ENCODE data around the gene SPDYE11.
A peak's percentile ranks its signal among the peaks of the same experiment; 100 is the strongest.
"Not testable (repeated sequence)": the region's sequence is repeated elsewhere in the genome, so short reads cannot be mapped to it uniquely, and the experiment has no call there.

SPDYE11 gene, protein sequence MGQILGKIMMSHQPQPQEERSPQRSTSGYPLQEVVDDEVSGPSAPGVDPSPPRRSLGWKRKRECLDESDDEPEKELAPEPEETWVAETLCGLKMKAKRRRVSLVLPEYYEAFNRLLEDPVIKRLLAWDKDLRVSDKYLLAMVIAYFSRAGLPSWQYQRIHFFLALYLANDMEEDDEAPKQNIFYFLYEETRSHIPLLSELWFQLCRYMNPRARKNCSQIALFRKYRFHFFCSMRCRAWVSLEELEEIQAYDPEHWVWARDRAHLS
- 0 reads per million in 3 donors for total RNA-seq

DNA sequence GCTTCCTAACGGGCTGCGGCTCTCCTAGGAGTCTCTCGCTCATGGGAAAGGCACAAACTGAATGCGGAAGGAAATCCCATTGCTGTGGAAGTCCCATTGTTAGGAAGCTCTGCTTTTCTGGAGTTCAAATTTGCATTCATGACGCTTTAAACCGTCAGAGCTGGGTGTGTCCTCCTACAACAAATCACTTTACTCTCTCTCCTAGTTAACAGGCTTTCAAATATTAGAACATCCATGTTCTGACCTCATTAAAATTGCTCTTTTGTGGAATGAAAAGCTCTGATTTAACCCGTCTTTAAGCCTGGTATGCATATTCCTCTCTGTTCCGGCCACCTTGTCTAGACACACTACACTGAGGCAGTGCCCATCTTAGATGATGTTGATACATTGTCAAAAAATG is at the start of gene SPDYE11:
SPDYE11 (minus strand) TSS at position 101 of the 400 bp plus-strand sequence. CDS start 1,800 bp downstream, outside the sequence.
- H3K27me3 ChIP-seq (replicated peaks; ENCODE audit: control insufficient read depth, insufficient read depth, low read length, poor library complexity, severe bottlenecking); H3K9me3 ChIP-seq (ENCODE audit: control insufficient read depth, low read length); H3K4me3 ChIP-seq (ENCODE audit: insufficient read depth, low read depth, low read length, poor library complexity, severe bottlenecking); H3K36me3 ChIP-seq (ENCODE audit: control insufficient read depth, insufficient read depth, low read length); DNase-seq; H3K4me1 ChIP-seq (ENCODE audit: control insufficient read depth, insufficient read depth, low read length, poor library complexity, severe bottlenecking); H3K27ac ChIP-seq (ENCODE audit: insufficient read depth, low read length, poor library complexity, severe bottlenecking): not testable (repeated sequence)

DNA sequence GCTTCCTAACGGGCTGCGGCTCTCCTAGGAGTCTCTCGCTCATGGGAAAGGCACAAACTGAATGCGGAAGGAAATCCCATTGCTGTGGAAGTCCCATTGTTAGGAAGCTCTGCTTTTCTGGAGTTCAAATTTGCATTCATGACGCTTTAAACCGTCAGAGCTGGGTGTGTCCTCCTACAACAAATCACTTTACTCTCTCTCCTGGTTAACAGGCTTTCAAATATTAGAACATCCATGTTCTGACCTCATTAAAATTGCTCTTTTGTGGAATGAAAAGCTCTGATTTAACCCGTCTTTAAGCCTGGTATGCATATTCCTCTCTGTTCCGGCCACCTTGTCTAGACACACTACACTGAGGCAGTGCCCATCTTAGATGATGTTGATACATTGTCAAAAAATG is 28.2 kb upstream of the SPDYE11 start, which contains the start of gene SPDYE9:
SPDYE9 (minus strand) TSS at position 101 of the 400 bp plus-strand sequence. CDS start 1,800 bp downstream, outside the sequence.
- H3K36me3 ChIP-seq (ENCODE audit: control insufficient read depth, insufficient read depth, low read length); H3K27me3 ChIP-seq (replicated peaks; ENCODE audit: control insufficient read depth, insufficient read depth, low read length, poor library complexity, severe bottlenecking); DNase-seq; H3K9me3 ChIP-seq (ENCODE audit: control insufficient read depth, low read length); H3K4me3 ChIP-seq (ENCODE audit: insufficient read depth, low read depth, low read length, poor library complexity, severe bottlenecking); H3K4me1 ChIP-seq (ENCODE audit: control insufficient read depth, insufficient read depth, low read length, poor library complexity, severe bottlenecking); H3K27ac ChIP-seq (ENCODE audit: insufficient read depth, low read length, poor library complexity, severe bottlenecking): not testable (repeated sequence)

DNA sequence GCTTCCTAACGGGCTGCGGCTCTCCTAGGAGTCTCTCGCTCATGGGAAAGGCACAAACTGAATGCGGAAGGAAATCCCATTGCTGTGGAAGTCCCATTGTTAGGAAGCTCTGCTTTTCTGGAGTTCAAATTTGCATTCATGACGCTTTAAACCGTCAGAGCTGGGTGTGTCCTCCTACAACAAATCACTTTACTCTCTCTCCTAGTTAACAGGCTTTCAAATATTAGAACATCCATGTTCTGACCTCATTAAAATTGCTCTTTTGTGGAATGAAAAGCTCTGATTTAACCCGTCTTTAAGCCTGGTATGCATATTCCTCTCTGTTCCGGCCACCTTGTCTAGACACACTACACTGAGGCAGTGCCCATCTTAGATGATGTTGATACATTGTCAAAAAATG is 28.0 kb downstream of the SPDYE11 start, which contains the start of gene SPDYE8:
SPDYE8 (minus strand) TSS at position 101 of the 400 bp plus-strand sequence. CDS start 1,800 bp downstream, outside the sequence.
- not testable (repeated sequence) for H3K36me3 ChIP-seq (ENCODE audit: control insufficient read depth, insufficient read depth, low read length); H3K4me3 ChIP-seq (ENCODE audit: insufficient read depth, low read depth, low read length, poor library complexity, severe bottlenecking); H3K27ac ChIP-seq (ENCODE audit: insufficient read depth, low read length, poor library complexity, severe bottlenecking); H3K4me1 ChIP-seq (ENCODE audit: control insufficient read depth, insufficient read depth, low read length, poor library complexity, severe bottlenecking); DNase-seq; H3K9me3 ChIP-seq (ENCODE audit: control insufficient read depth, low read length); H3K27me3 ChIP-seq (replicated peaks; ENCODE audit: control insufficient read depth, insufficient read depth, low read length, poor library complexity, severe bottlenecking)

DNA sequence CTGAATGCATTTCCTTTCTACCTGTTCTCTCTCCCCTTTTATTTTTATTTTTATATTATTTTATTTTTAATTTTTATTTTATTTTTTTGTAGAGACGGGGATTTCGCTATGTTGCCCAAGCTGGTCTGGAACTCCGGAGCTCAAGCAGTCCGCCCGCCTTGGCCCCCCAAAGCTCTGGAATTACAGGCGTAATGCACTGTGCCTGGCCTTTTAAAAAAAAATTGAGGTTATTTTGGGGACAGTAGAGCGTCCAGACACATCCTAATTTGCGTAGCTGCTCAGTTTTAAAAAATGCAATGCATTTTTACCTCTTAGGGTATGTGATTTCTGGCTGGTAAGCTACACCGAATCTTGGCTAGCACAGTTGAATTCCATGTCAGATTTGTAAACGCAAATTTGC is 51.2 kb downstream of the SPDYE11 start:
- not testable (repeated sequence) for H3K9me3 ChIP-seq (ENCODE audit: control insufficient read depth, low read length); H3K27ac ChIP-seq (ENCODE audit: insufficient read depth, low read length, poor library complexity, severe bottlenecking); H3K4me3 ChIP-seq (ENCODE audit: insufficient read depth, low read depth, low read length, poor library complexity, severe bottlenecking)

DNA sequence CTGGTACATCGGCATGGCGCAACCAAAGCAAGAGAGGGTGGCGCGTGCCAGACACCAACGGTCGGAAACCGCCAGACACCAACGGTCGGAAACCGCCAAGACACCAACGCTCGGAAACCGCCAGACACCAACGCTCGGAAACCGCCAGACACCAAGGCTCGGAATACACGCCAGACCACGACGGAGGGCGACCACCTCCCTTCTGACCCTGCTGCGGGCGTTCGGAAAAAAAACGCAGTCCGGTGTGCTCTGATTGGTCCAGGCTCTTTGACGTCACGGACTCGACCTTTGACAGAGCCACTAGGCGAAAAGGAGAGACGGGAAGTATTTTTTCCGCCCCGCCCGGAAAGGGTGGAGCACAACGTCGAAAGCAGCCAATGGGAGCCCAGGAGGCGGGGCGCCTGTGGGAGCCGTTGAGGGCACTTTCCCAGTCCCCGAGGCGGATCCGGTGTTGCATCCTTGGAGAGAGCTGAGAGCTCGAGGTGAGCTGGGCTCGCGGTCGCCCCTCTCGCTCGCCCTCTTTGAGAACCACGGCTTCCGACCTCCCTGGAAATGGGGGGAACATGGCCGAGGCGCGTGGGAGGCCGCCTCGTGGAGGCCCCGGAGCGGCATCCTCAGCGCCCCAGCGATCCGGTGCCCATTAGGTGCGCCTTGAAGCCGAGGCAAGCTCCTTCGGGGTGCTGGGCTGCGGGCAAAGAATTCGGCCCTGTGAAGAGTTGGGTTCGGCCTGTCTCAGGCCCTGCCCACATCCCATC is 51.8 kb downstream of the SPDYE11 start:
- not testable (repeated sequence) for H3K9me3 ChIP-seq (ENCODE audit: control insufficient read depth, low read length); H3K36me3 ChIP-seq (ENCODE audit: control insufficient read depth, insufficient read depth, low read length); H3K4me1 ChIP-seq (ENCODE audit: control insufficient read depth, insufficient read depth, low read length, poor library complexity, severe bottlenecking); H3K27me3 ChIP-seq (replicated peaks; ENCODE audit: control insufficient read depth, insufficient read depth, low read length, poor library complexity, severe bottlenecking)
- Histone ChIP-seq H3K4me3 (ENCODE audit: insufficient read depth, low read depth, low read length, poor library complexity, severe bottlenecking) (peak overlapping the region; percentile 56), H3K27ac (ENCODE audit: insufficient read depth, low read length, poor library complexity, severe bottlenecking) (peak overlapping the region; percentile 68)
- DNase-seq = peak; percentile 86 to 90 (median 89)

More for the DNA sequence above, 51.2 kb downstream of the SPDYE11 start:
- not testable (repeated sequence) for H3K4me1 ChIP-seq (ENCODE audit: control insufficient read depth, insufficient read depth, low read length, poor library complexity, severe bottlenecking); DNase-seq; H3K36me3 ChIP-seq (ENCODE audit: control insufficient read depth, insufficient read depth, low read length); H3K27me3 ChIP-seq (replicated peaks; ENCODE audit: control insufficient read depth, insufficient read depth, low read length, poor library complexity, severe bottlenecking)

DNA sequence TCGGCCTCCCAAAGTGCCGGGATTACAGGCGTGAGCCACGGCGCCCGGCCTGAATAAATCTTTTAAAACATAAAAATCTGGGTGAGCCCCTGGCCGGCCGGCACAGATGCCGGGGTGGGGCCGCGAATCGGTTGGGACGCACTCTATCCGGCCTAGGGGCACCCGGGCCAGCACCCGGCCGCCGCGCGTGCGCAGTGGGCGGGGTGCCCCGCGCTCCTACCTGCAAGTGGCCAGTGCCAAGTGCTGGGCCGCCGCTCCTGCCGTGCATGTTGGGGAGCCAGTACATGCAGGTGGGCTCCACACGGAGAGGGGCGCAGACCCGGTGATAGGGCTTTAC is 52.4 kb downstream of the SPDYE11 start:
- H3K36me3 ChIP-seq (ENCODE audit: control insufficient read depth, insufficient read depth, low read length); H3K9me3 ChIP-seq (ENCODE audit: control insufficient read depth, low read length); H3K27me3 ChIP-seq (replicated peaks; ENCODE audit: control insufficient read depth, insufficient read depth, low read length, poor library complexity, severe bottlenecking); H3K4me1 ChIP-seq (ENCODE audit: control insufficient read depth, insufficient read depth, low read length, poor library complexity, severe bottlenecking): not testable (repeated sequence)
- Histone ChIP-seq H3K4me3 (ENCODE audit: insufficient read depth, low read depth, low read length, poor library complexity, severe bottlenecking) (peak overlapping the region; percentile 56), H3K27ac (ENCODE audit: insufficient read depth, low read length, poor library complexity, severe bottlenecking) (peak overlapping the region; percentile 68)
- DNase-seq = peak in 2 of 3 donors; percentile 52 to 74

DNA sequence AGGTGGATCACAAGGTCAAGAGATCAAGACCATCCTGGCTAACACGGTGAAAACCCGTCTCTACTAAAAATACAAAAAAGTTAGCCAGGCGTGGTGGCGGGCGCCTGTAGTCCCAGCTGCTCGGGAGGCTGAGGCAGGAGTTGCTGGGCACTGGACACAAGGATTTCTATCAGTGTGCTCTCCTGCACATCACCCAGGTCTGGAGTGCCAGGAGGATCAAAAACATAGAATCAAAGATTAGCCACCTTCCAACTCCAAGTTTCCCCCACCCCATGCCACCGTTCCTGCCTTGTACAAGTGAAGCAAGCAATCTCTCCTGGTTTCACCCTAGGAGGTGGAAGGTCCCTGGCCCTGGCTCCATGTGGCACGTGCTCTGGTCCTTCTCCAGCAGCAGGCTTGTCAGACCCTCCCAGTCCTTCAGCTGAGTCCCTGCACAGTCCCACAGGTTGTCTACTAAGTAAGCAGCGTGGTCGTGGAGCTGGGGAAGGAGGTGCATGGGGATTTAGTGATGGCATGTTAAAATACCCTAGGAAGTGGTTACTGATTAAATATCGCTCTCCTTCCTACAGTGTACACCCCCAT is 59.7 kb downstream of the SPDYE11 start:
- not testable (repeated sequence) for DNase-seq; H3K4me1 ChIP-seq (ENCODE audit: control insufficient read depth, insufficient read depth, low read length, poor library complexity, severe bottlenecking); H3K4me3 ChIP-seq (ENCODE audit: insufficient read depth, low read depth, low read length, poor library complexity, severe bottlenecking); H3K27ac ChIP-seq (ENCODE audit: insufficient read depth, low read length, poor library complexity, severe bottlenecking); H3K36me3 ChIP-seq (ENCODE audit: control insufficient read depth, insufficient read depth, low read length); H3K9me3 ChIP-seq (ENCODE audit: control insufficient read depth, low read length); H3K27me3 ChIP-seq (replicated peaks; ENCODE audit: control insufficient read depth, insufficient read depth, low read length, poor library complexity, severe bottlenecking)

Data from effector memory CD4-positive, alpha-beta T cell (primary cell).